ENCODE measurements around the gene PREPL. TPM values are rescaled to one million over a fixed set of nuclear protein-coding genes. Genes with fewer than 3 reads are reported as not detected.

The PREPL gene
- total and polyA plus RNA-seq, 2 donors (not counting 3 experiments of a cell fraction or from before 2014, with no cell fraction given) = 10.1 to 25.7 TPM

DNA sequence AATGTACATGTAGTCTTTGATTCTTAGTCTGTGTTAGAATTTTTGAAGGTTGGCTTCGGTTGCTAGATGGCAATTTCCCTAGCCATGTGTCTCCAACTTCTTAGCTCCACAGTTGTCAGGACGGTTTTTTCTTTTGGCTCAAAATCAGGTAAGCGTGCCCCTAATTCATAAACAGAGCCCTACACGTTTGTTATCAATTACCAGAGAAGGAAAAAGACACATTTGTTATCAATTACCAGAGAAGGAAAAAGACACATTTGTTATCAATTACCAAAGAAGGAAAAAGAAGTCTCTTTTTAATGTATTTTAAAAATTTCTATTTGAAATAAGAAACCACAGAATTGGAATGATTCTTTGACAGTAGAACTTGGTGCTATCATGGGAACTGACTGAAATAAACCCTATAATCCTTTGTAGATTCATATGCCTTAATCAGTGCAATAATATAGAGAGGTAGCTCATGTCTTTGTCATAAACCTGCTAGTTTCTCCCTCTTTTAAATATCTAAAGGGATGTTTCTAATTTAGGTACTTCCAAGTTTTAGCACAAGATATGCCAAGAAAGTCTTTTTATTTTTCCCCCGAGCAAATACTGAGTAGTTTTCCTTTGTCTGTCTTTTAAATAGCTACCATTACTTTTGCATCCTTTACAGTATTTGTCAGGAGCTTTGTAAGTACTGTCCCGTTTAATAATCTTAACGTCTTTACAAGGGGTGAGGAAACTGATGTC lies 36.3 kb upstream of the PREPL start:
- BruUV-seq (replicated peaks) = no TSS peak
- H3K27ac ChIP-seq (ENCODE audit: insufficient read depth, low read depth, low read length) = no peak overlapping the region
- dilution Hi-C loops (cut with MboI; ENCODE audit: extremely low pct_ligation_motif_present, low sequenced_read_pairs) = no loop called here
- H3K4me1 ChIP-seq (ENCODE audit: control insufficient read depth, extremely low read depth, insufficient read depth, low read length) = no peaks in the 10 kb centered on the region
- no peaks in the 10 kb centered on the region for H3K36me3 ChIP-seq (ENCODE audit: control insufficient read depth in 2 of 2, extremely low read depth in 1 of 2, insufficient read depth in 2 of 2, low read length in 2 of 2)
- FAIRE-seq (no peak), DNase-seq (ENCODE audit: low read depth, low spot score) (no peak)
- no peak for TF ChIP-seq MYC (IDR thresholded peaks at IDR 0.05; ENCODE audit: low read depth, low read length)
- TF ChIP-seq EZH2 (IDR thresholded peaks at IDR 0.05; ENCODE audit: borderline replicate concordance, low read depth, low read length, severe bottlenecking) = no peak
- TF ChIP-seq, protein P1, sequence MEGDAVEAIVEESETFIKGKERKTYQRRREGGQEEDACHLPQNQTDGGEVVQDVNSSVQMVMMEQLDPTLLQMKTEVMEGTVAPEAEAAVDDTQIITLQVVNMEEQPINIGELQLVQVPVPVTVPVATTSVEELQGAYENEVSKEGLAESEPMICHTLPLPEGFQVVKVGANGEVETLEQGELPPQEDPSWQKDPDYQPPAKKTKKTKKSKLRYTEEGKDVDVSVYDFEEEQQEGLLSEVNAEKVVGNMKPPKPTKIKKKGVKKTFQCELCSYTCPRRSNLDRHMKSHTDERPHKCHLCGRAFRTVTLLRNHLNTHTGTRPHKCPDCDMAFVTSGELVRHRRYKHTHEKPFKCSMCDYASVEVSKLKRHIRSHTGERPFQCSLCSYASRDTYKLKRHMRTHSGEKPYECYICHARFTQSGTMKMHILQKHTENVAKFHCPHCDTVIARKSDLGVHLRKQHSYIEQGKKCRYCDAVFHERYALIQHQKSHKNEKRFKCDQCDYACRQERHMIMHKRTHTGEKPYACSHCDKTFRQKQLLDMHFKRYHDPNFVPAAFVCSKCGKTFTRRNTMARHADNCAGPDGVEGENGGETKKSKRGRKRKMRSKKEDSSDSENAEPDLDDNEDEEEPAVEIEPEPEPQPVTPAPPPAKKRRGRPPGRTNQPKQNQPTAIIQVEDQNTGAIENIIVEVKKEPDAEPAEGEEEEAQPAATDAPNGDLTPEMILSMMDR (IDR thresholded peaks at IDR 0.05; ENCODE audit: extremely low read depth in 1 of 2, insufficient read depth in 1 of 2, low read depth in 1 of 2, low read length in 2 of 2) = no peak
- no peak for TF ChIP-seq GATA2 (IDR thresholded peaks at IDR 0.05; ENCODE audit: insufficient read depth, insufficient read length, low read depth, low read length)
- TF ChIP-seq, protein P2, sequence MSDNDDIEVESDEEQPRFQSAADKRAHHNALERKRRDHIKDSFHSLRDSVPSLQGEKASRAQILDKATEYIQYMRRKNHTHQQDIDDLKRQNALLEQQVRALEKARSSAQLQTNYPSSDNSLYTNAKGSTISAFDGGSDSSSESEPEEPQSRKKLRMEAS (IDR thresholded peaks at IDR 0.05; ENCODE audit: insufficient read depth, insufficient read length) = no peak
- TF ChIP-seq POLR2AphosphoS5 (IDR thresholded peaks at IDR 0.05; ENCODE audit: insufficient read depth, low read depth, low read length) = no peak
- TF ChIP-seq POLR2A (IDR thresholded peaks at IDR 0.05; ENCODE audit: low read depth, low read length) = no peak
- no peak for TF ChIP-seq FOS (IDR thresholded peaks at IDR 0.05; ENCODE audit: borderline replicate concordance, insufficient read depth, low read length)
- no peak for TF ChIP-seq JUN (IDR thresholded peaks at IDR 0.05; ENCODE audit: borderline replicate concordance, insufficient read depth, insufficient read length, low read depth)
- POLR2A ChIA-PET = no interaction called here
- intact Hi-C loops (cut with micrococcal nuclease) = no loop called here
- H3K27me3 ChIP-seq (ENCODE audit: control insufficient read depth in 2 of 2, insufficient read depth in 2 of 2, low read length in 2 of 2) = no peaks in the 10 kb centered on the region
- no peaks in the 10 kb centered on the region for H3K9me3 ChIP-seq (replicated peaks; ENCODE audit: control insufficient read depth, insufficient read depth, low read length)
- H3K4me2 ChIP-seq (ENCODE audit: insufficient read depth, low read length) = no peak overlapping the region
- no peaks in the 10 kb centered on the region for H3K9me1 ChIP-seq (replicated peaks; ENCODE audit: control insufficient read depth, extremely low read depth, insufficient read depth, low read length)
- no peak overlapping the region for H3K4me3 ChIP-seq (replicated peaks in 1 of 3; ENCODE audit: insufficient read depth in 1 of 3, low read depth in 1 of 3, low read length in 3 of 3)
- no peak overlapping the region for H3K9ac ChIP-seq (replicated peaks; ENCODE audit: extremely low read depth, insufficient read depth, low read length)
- CTCF ChIA-PET = interaction anchor here (0.5 to 9.5 kb wide), 7 partner anchors 9 to 558 kb away, joined by 3 to 242 read pairs (median 3); no protein-coding TSS in a partner anchor
- no peaks in the 10 kb centered on the region for H3K79me2 ChIP-seq (ENCODE audit: control insufficient read depth, insufficient read depth, low read length)
- H2AFZ ChIP-seq (ENCODE audit: low read depth, low read length) = no peak overlapping the region
- H4K20me1 ChIP-seq (replicated peaks; ENCODE audit: control insufficient read depth, extremely low read depth, insufficient read depth, low read length) = no peaks in the 10 kb centered on the region

Data from endothelial cell of umbilical vein (primary cell).